NOMO-1 (cell line): ENCODE data around the gene SCN2A.

Experiments used
- DNase-seq, 2 experiments: peaks; one replicate each; lab custom pipeline; 2025; ENCODE audit not compliant: unreplicated experiment in 2 of 2; lab: John Stamatoyannopoulos, UW

The SCN2A gene

GRCh38 chr2:165239230-165239629 lies at the start of gene SCN2A:
Gene SCN2A, plus strand, starts transcription at chr2:165239414. Its CDS starts 56,410 bp downstream, at chr2:165295824.
- DNase-seq: peak in 1 of 2 experiments; percentile 36

- no peak for DNase-seq
These were observed 48.0 kb upstream of the SCN2A start for GRCh38 chr2:165191096-165191728.

DNA sequence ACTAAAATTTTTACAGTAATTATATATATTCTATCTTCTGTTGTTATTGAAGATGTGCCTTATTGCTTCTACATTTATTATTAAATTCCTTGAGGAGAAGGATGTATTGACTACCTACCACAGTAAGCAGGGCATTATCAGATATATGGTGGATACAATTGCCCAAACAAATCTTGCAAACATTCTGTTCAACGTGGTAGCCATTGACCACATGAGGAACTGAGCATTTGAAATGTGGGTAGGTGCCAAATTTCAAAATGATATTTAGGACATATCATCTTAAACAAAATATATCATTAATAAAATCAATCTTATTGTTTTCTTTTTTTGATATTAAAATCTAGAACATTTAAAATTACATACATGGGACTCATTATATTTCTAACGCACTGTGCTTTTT lies 46.5 kb upstream of the SCN2A start:
- no peak for DNase-seq

DNA sequence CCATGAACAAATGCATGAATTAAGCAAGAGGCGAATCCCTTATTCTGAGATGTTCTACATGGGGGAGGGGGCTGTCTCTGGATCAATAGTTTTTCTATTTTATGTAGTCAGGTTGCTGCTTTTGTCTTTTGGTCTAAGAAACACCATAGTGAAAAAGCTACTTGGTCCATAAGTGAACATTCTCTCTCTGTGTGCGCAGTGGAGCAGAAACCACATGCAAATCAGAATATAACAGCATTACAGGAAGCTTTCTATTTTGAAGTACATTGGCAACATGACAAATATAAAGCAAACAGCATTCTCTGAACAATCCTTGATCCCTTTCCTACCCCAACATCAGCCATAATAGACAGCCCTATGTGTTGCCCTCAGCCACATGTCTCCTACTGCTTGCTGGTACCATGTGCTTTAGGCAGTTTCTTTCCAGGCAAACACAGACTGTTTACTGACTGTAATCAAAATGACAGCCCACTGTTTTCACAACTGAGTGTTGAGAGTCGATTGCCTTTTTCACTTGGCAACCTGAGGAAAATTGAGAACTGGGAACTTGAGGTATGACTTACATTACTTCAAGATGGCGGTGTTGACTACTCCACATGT lies 45.9 kb upstream of the SCN2A start:
- DNase-seq: no peak

GRCh38 chr2:165196411-165196810 lies 42.8 kb upstream of the SCN2A start:
- DNase-seq: no peak

GRCh38 chr2:165197346-165197745 lies 41.9 kb upstream of the SCN2A start:
- no peak for DNase-seq

DNA sequence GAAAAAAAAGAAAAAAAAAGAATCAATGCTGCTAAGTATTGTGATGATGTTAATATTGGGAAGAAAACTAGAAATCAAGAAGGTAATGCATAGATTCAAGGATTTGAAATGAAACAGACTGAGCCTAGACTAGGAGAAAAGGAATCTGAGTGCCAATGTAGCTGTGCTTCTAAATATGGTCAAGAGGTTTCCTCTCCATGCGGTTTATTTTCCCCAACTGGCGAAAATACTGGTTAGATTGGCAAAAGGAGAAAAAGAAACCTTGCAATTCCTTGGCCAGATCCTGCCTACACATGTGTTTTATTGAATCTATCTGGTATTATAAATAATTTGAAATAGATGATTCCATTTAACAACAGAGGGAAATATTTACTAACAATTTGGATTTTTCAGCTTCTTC lies 41.0 kb upstream of the SCN2A start:
- DNase-seq: no peak

GRCh38 chr2:165202239-165202638 lies 37.0 kb upstream of the SCN2A start:
- no peak for DNase-seq

DNA sequence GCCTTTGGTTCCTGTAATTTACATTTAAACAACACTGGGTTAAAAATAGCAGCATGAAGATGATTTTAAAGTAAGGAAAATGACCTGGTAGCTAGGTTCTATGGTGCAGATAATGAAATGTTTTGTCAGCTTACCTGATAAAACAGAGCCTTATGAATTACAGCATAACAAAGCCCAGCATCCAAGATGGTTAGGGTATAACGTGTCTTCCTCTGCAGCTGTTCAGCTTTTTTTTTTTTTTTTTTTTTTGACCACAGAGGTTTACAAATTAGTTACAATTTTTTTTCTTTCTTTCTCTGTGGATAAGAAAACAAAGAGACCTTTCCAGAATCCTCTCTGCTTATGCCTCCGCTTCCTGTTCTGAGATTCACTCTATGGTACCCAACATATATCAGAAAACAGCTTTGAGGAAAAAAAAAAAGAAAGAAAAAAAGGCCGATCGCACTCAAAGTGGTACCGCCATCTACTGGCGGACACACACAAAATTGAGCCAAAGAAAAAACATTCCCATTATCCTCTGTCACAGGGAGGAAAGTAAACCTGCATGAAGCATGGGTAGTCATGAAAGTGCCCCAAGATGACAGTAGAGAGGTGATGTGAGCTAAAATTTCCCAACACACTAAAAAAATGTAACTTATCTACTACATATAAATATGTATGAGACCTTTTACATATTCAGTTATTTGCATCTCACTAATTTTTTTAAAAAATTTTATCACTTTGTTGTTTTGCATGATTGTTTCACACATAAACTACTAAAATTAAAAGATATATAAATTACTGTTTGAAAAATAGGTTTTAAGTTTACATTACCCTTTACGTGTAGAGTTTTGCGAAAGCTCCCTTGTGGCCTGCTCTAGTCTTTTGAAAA lies 35.3 kb upstream of the SCN2A start, which contains the start of gene SCN3A:
TSS of gene SCN3A (minus strand) at position 362 of the 871 bp plus-strand sequence. CDS start 27,656 bp downstream, outside the sequence.
- DNase-seq: peak; percentile 5 to 23

- DNase-seq: no peak
These were observed 33.3 kb upstream of the SCN2A start for GRCh38 chr2:165205865-165206264.

DNA sequence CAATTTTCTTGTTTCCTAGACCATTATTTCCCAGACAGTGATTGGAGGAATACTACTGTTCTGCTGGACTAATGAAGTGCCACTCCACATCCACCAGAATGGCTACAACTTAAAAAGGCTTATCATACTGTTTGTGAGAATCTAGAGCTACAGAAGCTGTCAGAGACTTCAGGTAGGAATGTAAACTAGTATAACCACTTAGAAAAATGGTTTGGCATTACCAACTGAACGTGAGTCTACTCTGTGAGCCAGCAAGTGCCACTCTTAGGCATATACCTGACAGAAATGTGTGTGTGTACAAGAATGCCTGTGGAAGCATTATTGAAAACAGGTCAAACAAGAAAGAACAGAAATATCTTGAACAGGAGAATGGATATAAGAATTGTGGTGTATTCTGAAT lies 31.1 kb upstream of the SCN2A start:
- DNase-seq: no peak

- no peak for DNase-seq
These were observed 25.1 kb upstream of the SCN2A start for GRCh38 chr2:165214093-165214492.

GRCh38 chr2:165219481-165219880 lies 19.7 kb upstream of the SCN2A start:
- DNase-seq: no peak

GRCh38 chr2:165224941-165225340 lies 14.3 kb upstream of the SCN2A start:
- no peak for DNase-seq

- no peak for DNase-seq
These were observed 11.6 kb upstream of the SCN2A start for GRCh38 chr2:165227571-165227970.

- no peak for DNase-seq
These were observed 2.2 kb upstream of the SCN2A start for GRCh38 chr2:165237056-165237455.

DNA sequence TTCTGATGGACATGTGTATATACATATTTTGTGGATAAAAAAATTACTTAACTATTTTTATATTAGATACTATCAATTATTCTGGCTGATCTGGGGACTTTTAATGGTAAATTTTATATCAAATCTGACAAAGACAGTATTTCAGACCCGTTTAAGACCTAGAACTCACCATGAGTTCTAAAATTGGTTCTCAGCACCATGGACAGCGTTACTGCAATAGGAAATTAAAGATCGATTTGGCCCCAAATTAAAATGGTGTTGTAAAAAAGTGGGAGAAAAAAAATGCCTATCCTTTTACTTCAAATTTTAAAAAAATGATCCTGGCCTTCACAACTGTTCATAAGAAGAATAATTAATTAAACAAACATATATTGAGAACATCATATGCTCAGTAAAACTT lies 919 bp upstream of the SCN2A start:
- DNase-seq: no peak

- DNase-seq: no peak
These were observed 772 bp downstream of the SCN2A start for GRCh38 chr2:165239856-165240515.

DNA sequence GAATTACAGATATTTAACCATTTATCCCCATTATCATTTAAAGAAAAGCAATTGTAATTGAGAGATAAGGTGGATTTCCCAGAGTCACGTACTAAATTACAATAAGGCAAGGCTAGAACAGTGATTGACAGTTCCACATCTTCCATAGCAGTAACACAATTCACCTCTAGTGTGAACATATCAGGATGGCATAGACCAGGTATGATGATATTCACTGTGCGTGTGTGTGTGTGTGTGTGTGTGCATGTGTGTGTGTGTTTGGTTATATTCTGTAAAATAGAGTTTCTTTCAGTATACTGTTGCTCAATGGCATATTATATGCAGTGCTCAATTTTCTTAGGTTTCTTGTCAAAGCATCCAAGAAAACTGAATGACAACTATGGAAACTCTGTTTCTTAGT lies 1.7 kb downstream of the SCN2A start:
- DNase-seq: no peak

GRCh38 chr2:165245081-165245793 lies 6.0 kb downstream of the SCN2A start:
- DNase-seq: no peak
